ENCODE measurements around the gene AHCYL2.
A peak's percentile ranks its signal among the peaks of the same experiment; 100 is the strongest.

Gene AHCYL2

GRCh38 chr7:129426482-129426881, 201.7 kb downstream of the AHCYL2 start:
- no peak for DNase-seq (ENCODE audit: low read depth in 1 of 2, low spot score in 1 of 2)
- TF ChIP-seq JUND (IDR thresholded peaks at IDR 0.05; ENCODE audit: low read depth), result no peak
- in situ Hi-C loops (cut with HindIII; ENCODE audit: low pct_unique_long_range_greater_than_20kb, low sequenced_read_pairs), result no loop called here

DNA sequence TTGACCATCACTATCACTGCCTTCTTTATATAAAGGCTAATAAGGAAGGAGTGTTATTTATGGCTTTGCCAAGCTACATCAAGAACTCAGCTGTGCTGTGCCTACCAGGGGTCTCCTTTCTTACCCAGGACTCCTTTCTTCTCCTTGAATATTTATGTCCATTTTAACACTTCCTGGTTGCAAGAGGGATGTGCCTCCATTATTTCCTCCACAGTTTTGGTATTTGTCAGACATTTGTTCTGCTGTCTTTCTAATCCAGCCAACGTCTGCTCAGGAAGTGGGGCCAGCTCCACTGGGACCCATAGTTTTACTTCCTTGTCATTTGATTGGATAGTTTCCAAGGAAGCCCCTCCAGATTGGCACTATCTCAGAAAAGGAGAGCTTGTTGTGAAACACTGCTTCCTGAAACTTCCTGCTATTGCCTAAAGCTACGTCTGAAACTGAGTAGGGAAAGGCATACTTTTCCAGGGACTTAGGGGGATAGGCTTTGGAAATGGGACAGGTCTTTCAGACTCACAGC, 202.8 kb downstream of the AHCYL2 start:
- in situ Hi-C loops (cut with HindIII; ENCODE audit: low pct_unique_long_range_greater_than_20kb, low sequenced_read_pairs), result no loop called here
- DNase-seq (ENCODE audit: low read depth in 1 of 2, low spot score in 1 of 2), result no peak
- TF ChIP-seq JUND (IDR thresholded peaks at IDR 0.05; ENCODE audit: low read depth), result no peak

DNA sequence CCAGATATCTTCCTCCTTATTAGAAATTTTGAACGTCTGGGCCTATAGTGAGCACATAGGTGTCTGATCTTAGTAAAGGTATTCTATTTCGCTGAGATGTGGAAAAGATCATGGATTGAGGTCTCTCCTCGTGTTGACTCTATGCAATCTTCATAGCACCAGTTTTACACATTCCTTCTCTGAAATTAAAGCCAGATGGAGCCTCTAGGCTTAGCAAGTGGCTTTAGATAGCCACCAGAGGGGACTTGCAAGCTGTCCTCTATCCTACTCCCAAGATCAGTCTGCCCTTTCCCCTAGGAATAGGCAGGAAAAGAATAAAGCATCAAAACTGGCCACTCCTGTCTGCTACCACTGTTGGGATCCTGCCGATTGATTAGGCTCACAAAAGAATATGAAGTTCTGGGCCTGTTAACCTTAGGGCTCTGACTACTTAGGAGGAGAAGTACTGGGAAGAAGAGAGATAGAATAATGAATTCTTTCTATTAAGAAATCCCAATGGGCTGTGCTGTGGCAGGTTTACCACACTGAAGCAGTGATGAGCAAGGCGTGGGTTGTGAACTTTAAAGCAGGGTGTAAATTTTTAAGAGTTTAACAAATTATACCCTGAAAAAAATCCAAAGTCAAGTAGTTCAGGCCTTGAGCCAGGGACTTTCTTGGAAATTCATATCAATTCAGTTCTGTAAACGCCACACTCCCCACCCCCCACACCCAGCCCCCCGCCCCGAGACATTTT, 207.2 kb downstream of the AHCYL2 start:
- no peak for DNase-seq (ENCODE audit: low read depth in 1 of 2, low spot score in 1 of 2)
- TF ChIP-seq JUND (IDR thresholded peaks at IDR 0.05; ENCODE audit: low read depth), result no peak
- in situ Hi-C loops (cut with HindIII; ENCODE audit: low pct_unique_long_range_greater_than_20kb, low sequenced_read_pairs), result no loop called here

DNA sequence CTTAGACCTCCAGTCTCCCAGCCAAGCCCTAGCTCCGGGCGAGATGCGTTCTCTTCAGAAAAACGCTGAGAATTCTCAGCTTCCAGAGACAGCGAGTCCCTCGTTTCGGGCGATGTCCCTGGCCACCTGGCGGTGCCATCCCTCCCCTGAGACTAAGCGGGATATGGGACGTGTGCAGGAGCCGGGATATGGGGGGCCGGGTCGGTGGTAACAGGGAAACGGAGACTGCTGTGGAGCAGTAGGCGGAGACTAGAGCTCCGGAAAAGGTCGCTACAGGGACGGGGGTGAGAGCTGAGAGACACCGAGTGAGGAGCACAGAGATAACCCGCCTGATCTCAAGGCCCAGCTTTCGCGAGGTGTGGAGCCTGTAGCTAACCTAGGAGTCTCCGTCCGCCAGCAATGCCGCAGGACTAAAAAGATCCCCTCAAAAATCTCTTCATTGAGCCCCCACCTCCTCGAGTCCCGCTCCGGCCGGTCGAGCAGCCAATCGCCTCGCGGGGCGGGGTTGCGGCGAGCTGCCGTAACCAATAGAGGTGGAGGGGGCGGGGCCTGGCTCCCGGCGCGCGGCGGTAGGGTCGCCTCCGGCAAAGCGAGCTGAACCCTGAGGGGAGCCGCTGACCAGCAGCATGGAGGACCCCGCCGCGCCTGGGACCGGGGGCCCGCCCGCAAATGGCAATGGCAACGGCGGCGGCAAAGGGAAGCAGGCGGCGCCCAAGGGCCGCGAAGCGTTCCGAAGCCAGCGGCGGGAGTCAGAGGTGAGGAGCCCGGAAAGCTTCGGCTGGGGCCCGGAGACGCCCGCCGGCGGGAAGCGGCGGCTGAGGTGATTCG, 209.2 kb downstream of the AHCYL2 start, which contains the start of gene STRIP2:
Gene STRIP2 (plus strand): TSS at position 586 of the 828 bp plus-strand sequence. CDS start 41 bp downstream, at position 627.
- peak; percentile 66 to 83 for DNase-seq (ENCODE audit: low read depth in 1 of 2, low spot score in 1 of 2)
- in situ Hi-C loops (cut with HindIII; ENCODE audit: low pct_unique_long_range_greater_than_20kb, low sequenced_read_pairs), result no loop called here
- no peak for TF ChIP-seq JUND (IDR thresholded peaks at IDR 0.05; ENCODE audit: low read depth)

DNA sequence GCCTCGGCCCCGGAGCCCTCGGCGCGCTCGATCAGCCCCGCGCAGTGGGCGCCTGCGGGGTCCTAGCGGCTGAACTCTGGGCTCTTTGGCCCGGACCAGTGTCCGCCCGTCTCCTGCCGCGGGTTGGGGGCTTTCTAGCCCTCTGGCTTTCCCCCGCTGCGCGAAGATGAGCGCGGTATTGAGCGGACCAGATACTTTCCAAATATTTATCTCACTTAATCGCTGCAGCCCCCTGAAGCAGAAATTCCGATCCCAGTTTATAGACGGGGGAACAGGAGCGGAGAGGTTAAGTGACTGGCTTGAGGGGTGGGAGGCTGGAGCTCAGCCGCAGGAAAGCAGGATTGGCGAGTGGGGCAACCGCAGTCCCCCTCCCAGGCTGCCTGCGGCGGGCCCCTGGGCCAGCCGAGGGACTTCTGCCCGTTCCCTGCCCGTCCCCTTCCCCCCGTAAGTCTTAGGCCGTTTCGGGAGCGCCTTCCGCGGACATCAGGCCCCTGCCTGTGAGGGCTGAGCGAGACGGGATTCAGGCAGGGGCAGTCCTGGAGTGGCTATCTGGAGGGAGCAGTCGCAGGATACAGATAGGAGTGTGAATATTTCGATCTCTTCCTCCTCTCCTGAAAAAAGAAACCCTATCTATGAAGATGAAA, 210.0 kb downstream of the AHCYL2 start:
- in situ Hi-C loops (cut with HindIII; ENCODE audit: low pct_unique_long_range_greater_than_20kb, low sequenced_read_pairs), result no loop called here
- no peak for TF ChIP-seq JUND (IDR thresholded peaks at IDR 0.05; ENCODE audit: low read depth)
- no peak for DNase-seq (ENCODE audit: low read depth in 1 of 2, low spot score in 1 of 2)

GRCh38 chr7:129435414-129435829, 210.6 kb downstream of the AHCYL2 start:
- in situ Hi-C loops (cut with HindIII; ENCODE audit: low pct_unique_long_range_greater_than_20kb, low sequenced_read_pairs), result no loop called here
- no peak for TF ChIP-seq JUND (IDR thresholded peaks at IDR 0.05; ENCODE audit: low read depth)
- no peak for DNase-seq (ENCODE audit: low read depth in 1 of 2, low spot score in 1 of 2)

GRCh38 chr7:129436335-129436923, 211.6 kb downstream of the AHCYL2 start:
- TF ChIP-seq JUND (IDR thresholded peaks at IDR 0.05; ENCODE audit: low read depth), result no peak
- in situ Hi-C loops (cut with HindIII; ENCODE audit: low pct_unique_long_range_greater_than_20kb, low sequenced_read_pairs), result no loop called here
- no peak for DNase-seq (ENCODE audit: low read depth in 1 of 2, low spot score in 1 of 2)

GRCh38 chr7:129437190-129437589, 212.4 kb downstream of the AHCYL2 start:
- in situ Hi-C loops (cut with HindIII; ENCODE audit: low pct_unique_long_range_greater_than_20kb, low sequenced_read_pairs), result no loop called here
- DNase-seq (ENCODE audit: low read depth in 1 of 2, low spot score in 1 of 2), result no peak
- TF ChIP-seq JUND (IDR thresholded peaks at IDR 0.05; ENCODE audit: low read depth), result no peak

DNA sequence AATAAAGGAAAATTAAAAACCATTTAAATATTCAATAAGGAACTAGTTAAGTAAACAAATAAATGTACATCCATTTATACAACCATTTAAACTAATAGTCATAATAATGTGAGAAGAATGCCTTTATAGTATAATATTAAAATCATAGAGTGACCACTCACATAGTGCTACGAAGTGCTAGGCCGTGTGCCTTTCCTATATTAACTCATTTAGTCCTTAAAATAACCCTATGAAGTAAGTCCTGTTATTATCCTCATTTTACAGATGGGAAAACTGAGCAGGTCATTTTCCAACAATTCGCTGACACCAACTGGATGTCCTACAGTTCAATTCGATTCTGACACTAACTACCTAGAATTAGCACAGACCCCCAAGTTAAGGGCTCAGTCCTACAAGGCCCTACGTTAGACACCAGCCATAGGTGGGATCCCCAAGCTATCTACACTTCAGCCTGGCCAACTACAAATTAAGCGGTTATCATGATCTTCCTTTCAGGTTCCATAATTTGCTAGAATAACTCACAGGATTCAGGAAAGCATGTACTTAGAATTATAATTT, 213.5 kb downstream of the AHCYL2 start:
- in situ Hi-C loops (cut with HindIII; ENCODE audit: low pct_unique_long_range_greater_than_20kb, low sequenced_read_pairs), result no loop called here
- DNase-seq (ENCODE audit: low read depth in 1 of 2, low spot score in 1 of 2), result no peak
- TF ChIP-seq JUND (IDR thresholded peaks at IDR 0.05; ENCODE audit: low read depth), result no peak

GRCh38 chr7:129438839-129439651, 214.2 kb downstream of the AHCYL2 start:
- TF ChIP-seq JUND (IDR thresholded peaks at IDR 0.05; ENCODE audit: low read depth), result no peak
- no peak for DNase-seq (ENCODE audit: low read depth in 1 of 2, low spot score in 1 of 2)
- in situ Hi-C loops (cut with HindIII; ENCODE audit: low pct_unique_long_range_greater_than_20kb, low sequenced_read_pairs), result no loop called here

DNA sequence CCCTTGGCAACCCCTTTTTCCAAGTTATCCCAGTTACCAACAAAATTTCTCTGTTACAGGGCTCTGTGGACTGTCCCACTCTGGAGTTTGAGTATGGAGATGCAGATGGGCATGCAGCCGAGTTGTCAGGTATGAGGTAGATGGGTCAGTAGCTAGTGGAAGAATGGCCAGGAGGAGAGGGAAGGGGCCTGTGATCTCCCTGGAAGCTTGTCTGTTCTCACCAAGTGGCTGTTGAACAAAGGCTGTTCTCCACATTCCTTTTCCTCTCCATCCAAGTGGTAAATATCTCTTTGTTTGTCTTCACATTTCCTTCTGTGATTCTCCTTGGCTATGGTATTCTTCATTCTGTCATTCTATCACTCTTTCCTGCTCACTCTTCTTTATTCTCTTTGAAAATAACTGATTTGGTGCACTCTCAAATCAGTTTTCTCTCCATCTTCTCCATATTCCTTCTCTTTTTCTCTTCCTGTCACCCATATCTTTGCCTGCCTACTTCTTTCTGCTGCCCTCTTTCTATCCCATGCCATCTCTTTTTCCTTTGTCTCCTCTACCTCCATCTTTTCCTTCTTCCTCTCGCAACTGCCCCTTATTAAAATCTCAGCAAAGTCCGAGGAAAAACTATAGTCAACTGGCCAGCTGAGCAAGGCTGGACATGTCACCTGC, 215.3 kb downstream of the AHCYL2 start:
- TF ChIP-seq JUND (IDR thresholded peaks at IDR 0.05; ENCODE audit: low read depth), result no peak

More for the DNA sequence above, 215.3 kb downstream of the AHCYL2 start:
- in situ Hi-C loops (cut with HindIII; ENCODE audit: low pct_unique_long_range_greater_than_20kb, low sequenced_read_pairs), result no loop called here
- no peak for DNase-seq (ENCODE audit: low read depth in 1 of 2, low spot score in 1 of 2)
